PFSK-1 (cell line): ENCODE measurements around the gene MACROH2A1.

ENCODE experiments used
- FOXP2 ChIP-seq: optimal IDR thresholded peaks from 2 replicates; pipeline ENCODE3; 2011; ENCODE audit warnings: borderline replicate concordance, control low read depth, inconsistent platforms; ENCODE audit not compliant: insufficient read depth; ENCODE audit errors: extremely low read length, extremely low read depth
- POLR2AphosphoS5 ChIP-seq: IDR thresholded peaks from 2 replicates; pipeline ENCODE4 v1.6.1; 2012; ENCODE audit warnings: low read depth, mild to moderate bottlenecking, control low read depth, low read length, moderate library complexity
- REST ChIP-seq, 2 experiments: IDR thresholded peaks; 2 replicates each; pipeline versions ENCODE4 v1.6.1 to v1.8.0; 2011 to 2012; ENCODE audit warnings: low read depth in 2 of 2, low read length in 2 of 2, control low read depth in 1 of 2, inconsistent platforms in 1 of 2, mild to moderate bottlenecking in 1 of 2, moderate library complexity in 1 of 2; ENCODE audit not compliant: insufficient read depth in 1 of 2
- SIN3A ChIP-seq: IDR thresholded peaks from 2 replicates; pipeline ENCODE4 v1.6.1; 2012; ENCODE audit warnings: mild to moderate bottlenecking, low read length, moderate library complexity, borderline replicate concordance; ENCODE audit not compliant: insufficient read depth
- TAF1 ChIP-seq: IDR thresholded peaks from 2 replicates; pipeline ENCODE4 v1.6.1; 2012; ENCODE audit warnings: low read length, control low read depth, borderline replicate concordance; ENCODE audit not compliant: insufficient read depth

The MACROH2A1 gene

DNA sequence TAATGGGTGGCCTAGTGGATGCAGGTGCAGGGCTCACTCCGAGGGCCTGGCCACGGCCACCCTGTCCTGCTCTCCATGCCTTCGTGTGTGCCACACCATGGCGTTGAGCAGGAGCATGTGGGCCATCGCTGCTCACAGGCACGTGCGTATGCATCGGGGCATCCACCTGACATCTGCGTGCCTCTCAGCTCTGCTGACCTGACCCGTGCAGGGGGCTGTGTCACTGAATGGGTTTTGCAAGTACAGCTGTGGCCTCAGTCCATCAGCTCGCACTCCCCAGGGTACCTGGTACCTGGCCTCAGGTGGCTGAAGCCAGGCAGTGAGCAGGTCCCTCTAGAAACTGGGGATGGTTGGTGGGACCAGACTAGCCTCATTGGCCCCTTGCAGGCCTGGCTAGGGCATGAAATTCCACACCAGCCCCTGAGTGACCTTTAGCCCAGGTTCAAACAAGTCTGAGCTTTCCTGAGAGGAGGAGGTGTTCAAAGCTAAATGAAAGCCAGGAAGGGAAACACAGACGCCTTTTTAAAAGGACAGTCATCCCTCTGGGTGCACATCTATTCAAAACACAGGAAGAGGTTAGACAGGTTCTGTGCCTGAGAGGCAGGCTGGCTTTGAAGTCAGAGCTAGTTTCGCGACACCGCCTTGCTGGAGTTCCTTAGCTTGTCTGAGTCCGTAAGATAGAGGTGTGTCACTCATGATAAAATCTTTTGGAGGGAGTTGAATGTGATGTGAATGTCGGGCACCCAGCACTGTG, 74.0 kb downstream of the MACROH2A1 start:
- TF ChIP-seq POLR2AphosphoS5 = no peak
- TF ChIP-seq REST (IDR thresholded peaks at IDR 0.05; ENCODE audit: insufficient read depth in 1 of 2, low read depth in 2 of 2, low read length in 2 of 2) = no peak

GRCh38 chr5:135324160-135324559, 74.9 kb downstream of the MACROH2A1 start:
- TF ChIP-seq SIN3A = no peak
- TF ChIP-seq REST (IDR thresholded peaks at IDR 0.05; ENCODE audit: insufficient read depth in 1 of 2, low read depth in 2 of 2, low read length in 2 of 2) = no peak
- TF ChIP-seq TAF1 = no peak
- TF ChIP-seq POLR2AphosphoS5 = no peak
- no peak for TF ChIP-seq FOXP2

DNA sequence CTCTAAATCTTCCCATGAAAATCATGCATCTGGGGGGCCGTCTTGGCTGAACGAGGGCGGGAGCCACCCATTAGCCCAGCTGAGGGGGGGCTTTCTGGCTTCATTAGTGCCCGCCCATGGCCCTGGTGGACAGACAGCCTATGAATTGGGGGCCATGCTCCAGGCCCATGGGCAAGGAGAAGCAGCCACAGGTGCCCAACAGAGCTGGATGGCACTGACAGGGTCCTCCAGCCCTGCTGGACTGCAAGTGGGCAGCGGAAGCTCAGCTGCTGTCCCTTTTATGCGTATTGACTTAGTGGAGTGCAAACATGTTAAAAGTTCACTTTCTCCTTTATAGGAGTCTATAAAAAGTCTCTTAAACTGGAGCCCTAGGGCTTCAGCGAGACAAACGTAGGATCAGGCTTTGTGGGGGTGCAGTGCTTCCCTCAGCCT, 75.3 kb downstream of the MACROH2A1 start:
- TF ChIP-seq TAF1 = no peak
- TF ChIP-seq FOXP2 = no peak

GRCh38 chr5:135323227-135323626, 75.8 kb downstream of the MACROH2A1 start:
- TF ChIP-seq SIN3A (no peak), REST (IDR thresholded peaks at IDR 0.05; ENCODE audit: insufficient read depth in 1 of 2, low read depth in 2 of 2, low read length in 2 of 2) (no peak), POLR2AphosphoS5 (no peak)

- TF ChIP-seq POLR2AphosphoS5 (no peak), TAF1 (no peak), SIN3A (no peak), FOXP2 (no peak), REST (IDR thresholded peaks at IDR 0.05; ENCODE audit: insufficient read depth in 1 of 2, low read depth in 2 of 2, low read length in 2 of 2) (no peak)
Measured at GRCh38 chr5:135322744-135323143, 76.3 kb downstream of the MACROH2A1 start.
